GM19463 (cell line): ENCODE data around the gene CUX1.
"Not testable (repeated sequence)": the region's sequence is repeated elsewhere in the genome, so short reads cannot be mapped to it uniquely, and the experiment has no call there.

Experiments
- ATAC-seq: cut with Tn5 transposase; IDR thresholded peaks from one replicate; pipeline ENCODE4 v1.9.1; 2021; ENCODE audit warnings: mild to moderate bottlenecking, moderate library complexity; ENCODE audit not compliant: unreplicated experiment

The CUX1 gene

DNA sequence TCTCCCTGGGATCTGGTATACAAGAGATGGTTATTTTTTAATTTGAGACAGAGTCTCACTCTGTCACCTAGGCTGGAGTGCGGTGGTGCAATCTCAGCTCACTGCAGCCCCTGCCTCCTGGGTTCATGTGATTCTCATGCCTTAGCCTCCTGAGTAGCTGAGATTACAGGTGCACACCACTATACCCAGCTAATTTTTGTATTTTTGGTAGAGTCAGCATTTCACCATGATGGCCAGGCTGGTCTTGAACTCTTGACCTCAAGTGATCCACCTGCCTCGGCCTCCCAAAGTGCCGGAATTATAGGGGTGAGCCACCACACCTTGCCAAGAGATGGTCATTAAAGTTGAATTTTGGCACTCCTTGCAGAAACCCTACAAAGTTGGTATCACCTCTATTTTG, 71.1 kb downstream of the CUX1 start:
- ATAC-seq = not testable (repeated sequence)

DNA sequence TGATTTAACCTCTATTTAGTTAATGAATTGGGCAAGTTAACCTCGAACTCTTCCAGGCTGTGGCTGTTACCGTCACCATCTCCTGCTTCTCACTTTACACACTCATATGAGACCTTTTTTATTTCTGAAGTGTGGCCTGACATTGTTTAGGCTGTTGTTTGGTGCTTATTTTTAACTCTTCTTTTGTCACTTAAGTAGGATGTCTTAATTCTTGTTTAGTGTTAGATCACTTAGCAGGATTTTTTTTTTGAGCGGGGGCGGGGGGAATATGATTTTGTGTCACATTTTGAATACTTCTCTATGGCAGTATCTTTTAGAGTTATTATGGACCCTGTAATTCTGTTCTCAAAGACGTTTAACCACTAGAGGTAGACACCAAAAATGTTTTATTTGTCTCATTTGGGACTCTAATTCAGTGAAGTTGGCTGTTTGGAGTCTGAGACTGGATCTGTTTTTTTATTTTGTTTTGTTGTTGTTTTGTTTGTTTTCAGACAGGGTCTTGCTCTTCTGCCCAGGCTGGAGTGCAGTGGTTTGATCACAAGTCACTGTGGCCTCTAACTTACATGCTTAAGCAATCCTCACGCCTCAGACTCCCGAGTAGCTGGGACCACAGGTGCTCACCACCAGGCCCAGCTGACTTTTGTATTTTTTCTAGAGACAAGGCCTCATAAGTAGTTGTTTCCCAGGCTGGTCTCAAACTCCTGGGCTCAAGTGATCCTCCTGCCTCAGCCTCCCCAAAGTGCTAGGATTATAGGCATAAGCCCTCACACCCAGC, 73.5 kb downstream of the CUX1 start:
- no peak for ATAC-seq

DNA sequence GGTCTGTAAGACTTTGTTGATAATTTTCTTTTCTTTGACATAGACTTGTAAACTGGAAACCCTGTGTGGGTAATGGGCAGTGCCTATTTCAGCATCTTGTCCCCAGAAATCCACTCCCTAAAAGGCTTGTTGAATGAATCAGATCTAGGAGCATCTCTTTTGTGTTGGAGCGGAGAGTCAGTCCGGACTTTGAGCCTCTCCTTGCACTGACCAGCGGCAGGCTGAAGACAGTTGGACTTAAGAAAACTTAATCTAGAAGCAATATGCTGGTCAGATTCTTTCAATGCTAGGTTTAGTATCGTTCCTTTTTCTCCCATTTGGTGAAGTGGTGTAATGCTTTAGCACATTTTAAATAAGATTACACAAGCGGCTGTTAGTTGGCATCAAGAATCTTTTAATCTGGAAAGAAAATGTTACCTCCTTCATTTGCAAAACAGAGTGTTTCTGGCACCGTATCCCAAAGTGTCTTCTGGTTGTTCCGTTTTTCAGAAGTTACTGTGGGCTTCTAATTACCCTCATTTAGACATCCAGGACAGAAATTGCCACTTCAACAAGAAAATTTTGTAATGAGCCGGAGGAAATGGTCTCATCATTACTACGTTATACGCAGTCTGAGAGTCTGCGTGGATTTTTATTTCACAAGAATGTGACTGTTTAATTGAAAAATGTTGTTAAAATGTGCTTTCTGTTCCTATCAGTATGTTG, 74.7 kb downstream of the CUX1 start:
- no peak for ATAC-seq

DNA sequence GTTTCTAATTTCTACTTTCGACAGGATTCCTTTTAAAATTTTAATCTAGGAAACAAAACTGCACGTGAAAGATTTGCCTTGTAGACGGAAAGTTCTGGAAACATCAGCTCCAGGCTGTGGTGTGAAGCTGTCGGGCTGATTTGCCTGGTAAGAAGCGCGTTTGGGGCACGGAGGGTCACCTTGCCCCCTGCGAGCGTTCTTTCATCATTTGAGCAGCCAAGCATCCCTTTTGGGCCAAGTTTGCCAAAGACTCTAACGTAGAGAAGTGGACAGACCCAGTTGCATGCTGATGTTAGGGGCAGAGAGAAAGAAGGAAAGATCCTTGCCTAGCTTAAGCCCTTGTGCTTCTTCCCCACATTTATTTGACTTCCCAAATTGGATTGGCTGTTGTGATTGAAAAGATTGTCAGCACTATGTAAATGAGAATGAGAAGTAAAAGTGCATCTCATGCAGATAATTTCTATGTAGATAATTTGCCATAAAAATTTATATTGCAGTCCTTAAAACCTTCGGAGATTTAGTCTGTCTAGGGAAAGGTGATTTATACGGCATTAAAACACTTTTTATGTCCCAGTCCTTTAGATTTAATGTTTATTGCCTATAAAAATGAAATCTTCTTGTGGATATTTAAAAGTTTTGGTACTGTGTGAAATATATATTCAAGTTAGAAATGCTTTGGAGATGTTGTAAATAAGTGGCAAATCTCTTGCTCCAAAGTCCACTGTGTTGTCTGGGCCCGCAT, 76.1 kb downstream of the CUX1 start:
- ATAC-seq = no peak

DNA sequence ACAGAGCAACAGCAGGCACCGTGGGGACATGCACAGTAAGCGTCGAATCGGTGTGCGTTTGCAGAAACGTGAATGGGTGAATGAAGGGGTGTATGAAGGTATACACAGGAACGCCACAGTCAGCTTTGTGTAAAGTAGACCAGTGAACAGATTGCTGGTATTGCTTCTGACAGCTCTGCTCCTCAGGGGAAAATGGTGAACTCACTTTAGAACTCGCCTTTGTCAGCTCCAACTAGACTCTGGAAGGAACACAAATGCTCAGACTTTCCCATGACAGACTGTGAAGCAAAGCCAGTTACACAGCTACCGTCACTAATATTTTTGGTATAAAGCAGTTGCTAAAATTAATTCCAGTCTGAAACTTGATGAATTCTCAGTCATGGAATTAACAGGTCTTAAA, 78.9 kb downstream of the CUX1 start:
- no peak for ATAC-seq

DNA sequence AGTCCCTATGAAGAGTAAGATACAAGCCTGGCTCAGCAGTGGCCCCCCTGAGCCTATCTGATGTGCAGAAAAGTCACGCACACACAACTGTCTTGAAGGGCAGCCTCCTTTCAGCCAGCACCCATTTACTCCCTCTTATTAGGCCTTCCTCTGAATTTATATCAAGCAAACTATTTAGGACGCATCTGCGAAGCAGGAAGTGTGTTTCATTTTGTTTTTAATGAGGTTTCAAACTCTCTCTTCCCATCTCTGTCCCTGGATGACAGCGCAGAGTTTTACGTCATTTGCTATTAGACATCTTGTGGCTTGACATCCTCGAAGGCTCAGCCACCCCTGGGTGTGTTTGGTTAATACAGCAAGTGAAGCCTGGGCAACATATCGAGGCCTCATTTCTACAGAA, 79.5 kb downstream of the CUX1 start:
- no peak for ATAC-seq

DNA sequence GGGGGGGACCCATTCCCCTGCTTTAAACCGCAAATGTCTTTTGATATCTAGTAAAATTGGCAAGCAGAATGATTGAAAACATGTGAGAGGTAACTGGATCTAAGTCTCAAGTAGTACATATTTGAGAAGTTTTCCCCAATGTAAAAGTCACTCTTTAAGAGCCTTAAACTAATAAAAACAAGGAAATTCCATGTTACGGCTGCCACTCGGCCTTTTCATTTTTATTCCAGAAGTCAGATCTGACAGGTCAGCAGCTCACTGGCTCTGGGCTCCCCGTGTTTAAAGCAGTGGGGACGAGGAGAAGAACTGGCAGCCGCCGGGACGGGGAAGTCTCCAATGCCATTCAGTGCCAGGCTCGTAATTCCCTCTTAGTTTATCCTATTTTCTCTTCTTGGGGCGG, 80.7 kb downstream of the CUX1 start:
- ATAC-seq = no peak

DNA sequence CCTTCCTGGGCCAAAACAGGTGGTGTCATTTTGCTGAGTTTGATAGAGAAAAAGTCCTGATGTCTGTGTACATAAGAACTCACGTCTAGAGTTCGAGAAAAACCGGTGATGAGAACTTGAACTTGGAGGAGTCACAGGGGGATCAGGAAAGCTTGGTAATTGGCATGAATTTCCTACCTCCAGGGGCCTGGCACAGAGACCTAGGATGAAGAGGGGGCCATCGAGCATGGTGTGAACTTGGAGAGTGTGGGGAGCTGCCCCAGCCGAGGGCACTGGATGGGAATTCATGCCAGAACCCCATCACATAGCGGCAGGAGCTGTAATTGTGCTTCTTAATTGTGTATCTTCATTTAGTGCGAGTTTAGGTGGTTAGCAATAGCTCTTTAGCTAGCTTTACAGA, 82.2 kb downstream of the CUX1 start:
- no peak for ATAC-seq

DNA sequence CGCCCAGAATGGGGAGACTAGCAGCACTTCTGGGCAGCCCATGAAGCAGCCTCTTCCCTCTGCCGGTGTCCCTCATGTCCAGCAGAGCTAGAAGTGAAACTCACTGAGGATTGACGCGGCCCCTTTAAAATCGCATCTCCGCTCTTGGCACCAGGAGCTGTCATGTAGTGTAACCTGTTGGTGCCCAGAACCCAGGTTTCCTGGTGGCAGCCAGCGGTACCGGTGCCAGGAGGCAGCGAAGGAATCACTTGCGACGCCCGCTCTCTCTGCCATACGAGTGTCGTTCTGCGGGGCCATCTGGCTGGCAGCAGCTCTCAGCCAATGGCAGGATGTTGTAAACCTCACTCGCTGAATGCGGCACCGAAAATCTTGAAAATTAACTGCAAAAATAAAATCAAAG, 82.7 kb downstream of the CUX1 start:
- ATAC-seq = no peak

DNA sequence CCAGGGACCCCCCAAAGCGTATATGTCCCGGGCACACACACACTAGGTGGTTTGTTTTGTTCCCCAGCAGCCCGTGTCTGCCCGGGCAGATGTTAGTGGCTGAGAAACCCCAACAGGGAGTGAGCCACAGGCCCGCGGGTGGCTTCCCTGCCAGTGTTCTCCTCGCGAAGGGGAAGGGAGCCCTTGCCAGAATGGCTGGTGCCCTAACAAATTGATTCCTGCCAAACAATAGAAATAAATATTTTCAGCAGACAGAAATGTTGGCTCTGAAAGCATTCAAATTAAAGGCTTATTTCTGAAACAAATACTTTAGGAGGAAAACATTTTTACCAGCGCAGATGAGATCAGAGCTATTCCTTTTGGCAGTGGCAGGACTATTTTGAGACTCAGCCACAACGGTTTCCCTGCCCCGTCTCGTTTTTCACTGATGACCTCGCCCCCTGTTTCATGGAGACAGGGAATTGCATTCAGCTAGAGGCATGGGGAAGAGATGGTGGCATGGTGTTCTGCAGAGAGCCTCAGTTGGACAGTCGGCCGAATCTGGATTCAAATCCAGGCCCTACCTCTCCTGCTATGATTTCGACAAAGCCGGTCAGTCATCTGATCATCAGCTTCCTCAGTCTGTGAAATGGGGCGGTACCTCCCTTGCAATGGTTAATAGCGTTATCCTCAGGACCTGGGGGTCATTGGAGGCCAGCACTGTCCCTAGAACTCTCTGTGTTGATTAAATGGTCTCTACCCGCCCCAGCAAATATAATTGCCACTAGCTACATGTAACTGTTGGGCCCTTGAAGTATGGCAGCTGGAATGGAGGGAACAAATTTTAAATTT, 84.5 kb downstream of the CUX1 start:
- no peak for ATAC-seq

DNA sequence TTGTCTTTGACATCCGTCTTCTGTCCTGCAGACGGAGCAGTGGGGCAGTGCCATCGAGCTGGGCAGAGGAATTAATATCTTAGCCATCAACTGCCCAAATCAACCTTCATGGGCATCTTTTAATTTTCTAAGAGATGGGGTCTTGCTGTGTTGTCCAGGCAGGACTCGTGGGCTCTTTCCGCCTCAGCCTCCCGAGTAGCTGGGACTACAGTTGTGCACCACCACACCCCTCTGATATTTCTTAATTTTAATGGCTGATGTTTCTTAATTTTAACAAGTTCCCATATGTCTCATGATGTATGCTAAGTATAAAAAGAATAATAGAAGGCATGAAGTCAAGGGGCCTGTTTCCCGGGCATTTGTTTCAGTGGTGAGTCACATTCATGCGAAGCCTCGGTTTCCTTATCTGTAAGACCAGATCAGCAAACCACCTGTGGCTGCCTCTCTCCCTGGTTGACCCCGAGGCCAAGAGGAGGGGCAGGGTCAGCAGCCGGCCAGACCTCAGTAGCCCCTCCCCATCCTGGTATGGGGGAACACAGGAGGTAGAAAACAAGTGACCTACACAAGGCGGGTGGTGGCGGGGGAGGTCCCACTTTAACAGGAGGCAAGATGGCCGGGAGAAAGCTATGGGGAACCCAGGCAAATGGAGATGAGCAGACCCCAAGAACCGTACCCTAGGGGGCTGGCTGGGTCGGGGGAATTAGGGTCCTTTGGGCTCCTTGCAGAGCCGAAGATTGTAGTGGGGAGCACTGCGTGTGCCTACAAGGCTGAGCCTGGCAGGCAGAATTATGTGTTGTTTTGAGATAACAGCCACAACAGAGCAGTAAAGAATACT, 85.5 kb downstream of the CUX1 start:
- no peak for ATAC-seq

DNA sequence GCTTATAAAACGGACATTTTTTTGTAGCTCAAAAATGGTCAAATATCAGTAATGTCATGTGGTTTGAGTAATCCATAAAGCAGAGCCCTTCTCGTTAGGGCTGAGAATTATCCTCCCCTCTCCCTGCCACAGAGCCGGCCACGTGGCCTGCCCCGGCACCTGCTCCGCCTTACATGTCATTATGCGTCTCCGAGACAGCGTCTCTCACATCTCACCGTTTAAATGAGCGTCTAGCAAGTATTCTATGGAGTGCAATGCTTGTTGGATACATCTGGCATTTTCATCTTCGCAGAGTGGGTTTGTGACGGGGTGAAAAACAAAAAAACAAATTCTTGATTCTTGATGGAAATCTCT, 86.1 kb downstream of the CUX1 start:
- ATAC-seq = no peak

DNA sequence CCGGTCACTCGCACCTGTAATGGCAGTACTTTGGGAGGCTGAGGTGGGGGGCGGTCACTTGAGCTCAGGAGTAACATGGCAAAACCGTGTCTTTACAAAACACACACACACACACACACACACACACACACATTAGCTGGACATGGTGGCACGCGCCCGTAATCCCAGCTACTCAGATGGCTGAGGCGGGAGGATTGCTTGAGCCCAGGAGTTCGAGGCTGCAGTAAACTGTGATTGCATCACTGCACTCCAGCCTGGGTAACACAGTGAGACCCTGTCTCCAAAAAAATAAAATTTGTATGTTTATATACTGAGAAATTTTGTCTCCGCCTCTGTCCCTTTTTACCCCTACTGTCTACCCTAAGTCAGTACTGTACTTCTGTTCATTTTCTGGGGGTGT, 86.6 kb downstream of the CUX1 start:
- no peak for ATAC-seq

DNA sequence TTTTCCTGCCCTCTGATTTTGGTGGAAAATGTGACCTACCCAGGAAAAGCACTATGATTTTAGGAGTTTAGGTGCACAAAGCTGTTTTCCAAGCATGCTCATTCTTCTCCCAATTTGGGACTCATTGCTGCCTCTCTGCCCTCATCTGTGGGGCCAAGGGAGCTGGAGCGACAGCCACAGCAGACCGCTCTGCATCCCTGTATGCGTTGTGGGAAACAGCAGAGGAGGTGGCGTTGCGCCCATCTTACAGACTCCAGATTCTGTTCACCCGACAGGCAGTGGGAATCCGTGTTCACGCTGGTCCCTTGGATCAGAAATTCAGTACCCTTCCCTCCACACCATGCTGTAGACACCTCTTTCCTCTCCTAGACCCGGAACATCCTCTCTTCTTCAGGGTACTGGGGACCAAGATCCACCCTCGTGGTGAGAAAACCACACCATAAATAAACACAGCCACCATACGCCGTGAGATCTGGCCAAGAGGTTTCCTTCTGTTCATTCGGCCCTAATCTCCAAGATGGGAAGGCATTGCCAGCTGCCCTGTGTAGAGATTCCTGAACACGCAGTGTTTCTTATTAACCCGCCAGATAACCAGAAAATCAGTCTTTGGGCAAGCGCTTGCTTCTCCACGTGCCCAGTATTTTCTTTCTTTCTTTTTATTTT, 87.9 kb downstream of the CUX1 start:
- ATAC-seq = no peak

DNA sequence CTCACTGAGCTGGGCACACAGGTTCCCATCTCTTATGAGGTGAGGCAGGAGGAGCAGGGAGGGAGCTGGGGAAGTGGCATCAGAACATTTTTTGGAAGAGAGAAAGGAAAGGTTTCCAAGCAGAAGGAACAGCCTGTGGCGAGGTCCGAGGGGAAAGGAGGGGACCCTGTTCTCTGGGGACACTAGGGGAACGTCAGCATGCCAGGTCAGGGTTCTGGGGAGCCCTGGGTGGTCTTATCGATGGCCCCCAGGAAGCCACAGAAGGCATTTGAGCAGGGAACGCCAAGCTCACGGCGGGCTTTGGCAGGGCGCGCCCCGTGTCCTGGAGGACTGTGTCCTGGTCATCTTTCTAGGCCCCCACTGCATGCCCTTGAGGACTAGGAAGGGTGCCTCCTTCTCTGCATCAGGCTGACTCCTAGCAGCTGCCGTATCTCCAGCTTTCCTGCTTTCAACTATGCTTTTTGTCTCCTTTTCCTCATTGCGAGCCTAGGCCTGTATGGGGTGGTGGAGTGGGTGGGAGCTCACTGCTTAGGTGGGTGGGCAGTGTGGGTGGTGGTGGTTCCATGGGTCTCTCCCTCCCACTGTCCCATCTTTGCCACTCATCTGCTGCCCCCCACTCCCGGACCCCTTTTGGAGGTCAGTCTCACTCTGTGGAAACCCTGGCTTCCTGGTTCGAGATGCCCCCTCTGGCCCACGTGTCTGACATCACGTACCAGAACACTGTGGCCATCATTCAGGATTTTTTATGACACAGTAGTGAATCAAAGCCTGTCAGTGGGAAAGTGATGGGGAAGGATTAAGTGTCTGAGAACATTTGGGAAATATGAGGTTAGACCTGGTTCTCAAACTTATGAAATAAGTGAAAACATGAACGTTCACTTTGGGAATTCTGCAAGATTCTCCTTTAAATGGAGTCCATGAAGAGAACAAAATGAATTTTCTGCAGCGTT, 89.1 kb downstream of the CUX1 start:
- ATAC-seq = no peak

DNA sequence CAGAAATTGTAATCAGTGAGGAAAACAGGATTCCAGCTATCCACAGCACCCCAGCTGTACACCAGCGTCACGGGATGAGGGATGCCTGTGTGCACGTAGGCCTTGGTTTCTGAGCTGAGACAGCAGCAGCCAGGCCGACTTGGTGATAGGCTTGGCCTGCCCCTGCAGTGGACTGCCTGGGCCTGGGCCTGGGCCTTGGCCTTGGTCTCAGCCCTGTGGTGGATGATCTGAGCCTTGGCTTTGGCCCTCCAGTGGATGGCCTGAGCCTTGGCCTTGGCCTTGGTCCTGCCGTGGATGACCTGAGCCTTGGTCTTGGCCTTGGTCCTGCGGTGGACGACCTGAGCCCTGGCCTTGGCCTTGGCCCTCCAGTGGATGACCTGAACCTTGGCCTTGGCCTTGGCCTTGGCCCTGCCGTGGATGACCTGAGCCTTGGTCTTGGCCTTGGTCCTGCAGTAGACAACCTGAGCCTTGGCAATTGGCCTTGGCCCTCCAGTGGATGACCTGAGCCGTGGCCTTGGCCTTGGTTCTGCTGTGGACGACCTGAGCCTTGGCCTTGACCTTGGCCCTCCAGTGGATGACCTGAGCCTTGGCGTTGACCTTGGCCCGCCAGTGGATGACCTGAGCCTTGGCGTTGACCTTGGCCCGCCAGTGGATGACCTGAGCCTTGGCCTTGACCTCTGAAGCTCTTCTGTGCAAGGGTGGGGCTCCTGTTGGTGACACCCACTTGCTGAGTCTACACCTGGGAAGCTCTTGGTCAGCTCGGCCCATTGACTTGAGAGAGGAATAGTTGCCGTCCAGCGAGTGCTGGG, 93.8 kb downstream of the CUX1 start:
- ATAC-seq = no peak

DNA sequence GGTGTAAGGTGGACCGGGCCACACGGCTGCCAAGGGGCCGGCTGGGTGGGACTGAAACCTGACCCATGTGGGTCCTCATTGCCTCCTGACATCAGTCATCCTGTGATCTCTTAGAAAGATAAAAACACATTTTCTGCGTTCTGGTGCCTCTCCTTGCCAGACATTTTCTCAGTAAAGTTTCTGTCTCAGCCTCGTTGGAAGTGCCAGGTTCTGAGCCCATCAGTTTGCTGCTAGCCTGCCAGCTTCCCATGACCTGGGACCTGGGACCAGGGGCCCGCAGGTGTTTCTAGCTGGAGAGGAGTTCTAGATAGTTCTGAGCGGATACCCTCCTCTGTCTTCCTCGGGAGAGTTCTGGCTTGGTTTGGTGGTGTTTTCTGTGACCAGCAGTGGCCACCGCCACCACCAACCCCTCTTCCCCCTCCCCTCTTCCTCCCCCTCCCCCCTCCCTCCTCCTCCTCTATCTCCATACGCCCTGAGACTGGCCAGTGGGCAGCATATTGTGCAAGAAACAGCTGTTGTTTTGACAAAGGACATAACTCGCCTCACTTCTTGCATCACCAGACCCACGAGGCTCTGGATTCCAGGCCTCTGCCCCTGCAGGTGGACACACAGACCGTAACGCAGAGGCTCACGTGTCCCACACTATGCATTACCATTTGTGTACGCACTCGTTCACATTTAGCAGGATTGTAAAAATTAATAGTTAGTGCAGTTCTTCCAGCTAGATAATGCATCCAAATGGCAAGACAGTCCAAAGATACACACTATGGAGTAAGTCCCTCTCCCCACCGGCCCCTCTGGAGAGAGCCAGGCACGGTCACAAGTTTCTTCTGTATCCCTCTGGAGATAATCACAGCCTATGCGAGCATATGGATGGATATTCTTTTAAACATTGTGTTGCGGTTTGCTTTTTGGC, 94.6 kb downstream of the CUX1 start:
- no peak for ATAC-seq
